ENCODE measurements around the gene ARHGEF40.

ARHGEF40 gene

DNA sequence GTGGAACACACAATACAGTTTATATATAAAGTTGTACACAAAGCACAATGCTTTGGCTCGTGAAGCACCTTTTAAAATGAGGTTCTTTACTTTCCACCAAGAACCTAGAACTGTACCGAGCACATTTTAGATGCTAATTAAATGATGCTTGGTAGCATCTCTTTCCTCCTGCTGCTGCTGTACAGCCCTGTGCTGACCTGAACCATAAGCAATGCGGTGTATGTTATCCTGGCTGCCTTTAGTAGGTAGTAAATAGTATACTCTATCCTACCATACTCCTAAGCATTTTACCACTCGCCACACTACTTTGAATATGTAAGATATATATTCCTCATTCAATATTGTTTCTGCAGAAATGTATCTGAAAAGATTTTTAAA lies 15.3 kb upstream of the ARHGEF40 start:
- POLR2A ChIA-PET: no interaction called here
- DNase-seq (ENCODE audit: extremely low spot score): no peak
- TF ChIP-seq SP1 (IDR thresholded peaks at IDR 0.05) (no peak), L3MBTL2 (conservative IDR thresholded peaks at IDR 0.05) (no peak), CTBP1 (IDR thresholded peaks at IDR 0.05; ENCODE audit: borderline replicate concordance) (no peak), FOXA1 (IDR thresholded peaks at IDR 0.05) (no peak), ELF4 (IDR thresholded peaks at IDR 0.05) (no peak), FOXM1 (IDR thresholded peaks at IDR 0.05; ENCODE audit: borderline replicate concordance) (no peak), ARNT (IDR thresholded peaks at IDR 0.05) (no peak), HDGF (IDR thresholded peaks at IDR 0.05; ENCODE audit: borderline replicate concordance) (no peak), ZNF384 (IDR thresholded peaks at IDR 0.05) (no peak)
- TF ChIP-seq, protein P1, sequence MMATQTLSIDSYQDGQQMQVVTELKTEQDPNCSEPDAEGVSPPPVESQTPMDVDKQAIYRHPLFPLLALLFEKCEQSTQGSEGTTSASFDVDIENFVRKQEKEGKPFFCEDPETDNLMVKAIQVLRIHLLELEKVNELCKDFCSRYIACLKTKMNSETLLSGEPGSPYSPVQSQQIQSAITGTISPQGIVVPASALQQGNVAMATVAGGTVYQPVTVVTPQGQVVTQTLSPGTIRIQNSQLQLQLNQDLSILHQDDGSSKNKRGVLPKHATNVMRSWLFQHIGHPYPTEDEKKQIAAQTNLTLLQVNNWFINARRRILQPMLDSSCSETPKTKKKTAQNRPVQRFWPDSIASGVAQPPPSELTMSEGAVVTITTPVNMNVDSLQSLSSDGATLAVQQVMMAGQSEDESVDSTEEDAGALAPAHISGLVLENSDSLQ (IDR thresholded peaks at IDR 0.05): no peak
- CTCF ChIA-PET: interaction anchor here (0.6 kb wide), 1 partner anchor 792 kb away, joined by 3 read pairs; no protein-coding TSS in a partner anchor

DNA sequence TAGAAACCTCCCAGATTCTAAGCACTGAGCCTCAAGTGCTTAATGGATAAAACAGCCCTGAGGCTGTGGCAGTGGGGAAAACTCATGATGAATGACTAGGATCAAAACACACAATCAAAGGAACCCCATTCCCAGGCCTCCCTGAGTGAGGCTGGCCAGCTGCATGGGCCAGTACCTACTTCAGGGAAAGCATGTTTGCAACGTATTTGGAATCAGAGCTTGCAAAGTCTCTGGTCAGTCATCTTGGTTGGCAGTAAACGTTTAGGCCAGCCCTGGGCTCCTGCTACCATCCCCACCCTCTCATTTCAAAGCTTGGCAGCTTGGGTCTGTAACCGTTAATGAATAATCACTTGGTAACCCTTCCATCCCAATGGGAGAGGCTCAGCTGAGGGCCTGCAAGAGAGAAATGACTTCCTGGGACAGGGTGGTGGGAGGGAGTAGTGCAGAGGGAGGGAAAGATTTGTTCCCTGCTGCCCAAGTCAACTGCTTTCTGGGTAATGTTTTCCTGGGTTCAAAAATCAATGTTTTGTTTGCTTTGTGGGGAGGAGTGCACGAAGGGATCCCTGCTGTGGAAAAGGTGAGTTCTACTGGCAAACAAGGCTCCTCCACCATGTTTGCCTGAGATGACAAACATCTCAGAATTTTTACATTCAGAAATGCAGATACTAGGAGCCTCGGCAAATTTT lies 14.5 kb upstream of the ARHGEF40 start:
- POLR2A ChIA-PET: no interaction called here
- CTCF ChIA-PET: interaction anchor here (1.5 kb wide), 1 partner anchor 41 kb away, joined by 5 read pairs; no protein-coding TSS in a partner anchor
- no peak for DNase-seq (ENCODE audit: extremely low spot score)
- TF ChIP-seq SUZ12 (IDR thresholded peaks at IDR 0.05): no peak
- no peak for TF ChIP-seq ELF4 (IDR thresholded peaks at IDR 0.05)
- TF ChIP-seq ZNF384 (IDR thresholded peaks at IDR 0.05): no peak
- no peak for TF ChIP-seq FOXM1 (IDR thresholded peaks at IDR 0.05; ENCODE audit: borderline replicate concordance)
- no peak for TF ChIP-seq TARDBP (IDR thresholded peaks at IDR 0.05)
- TF ChIP-seq LEF1 (IDR thresholded peaks at IDR 0.05; ENCODE audit: borderline replicate concordance): no peak
- TF ChIP-seq SP1 (IDR thresholded peaks at IDR 0.05): no peak
- TF ChIP-seq BHLHE40 (IDR thresholded peaks at IDR 0.05; ENCODE audit: borderline replicate concordance): no peak

DNA sequence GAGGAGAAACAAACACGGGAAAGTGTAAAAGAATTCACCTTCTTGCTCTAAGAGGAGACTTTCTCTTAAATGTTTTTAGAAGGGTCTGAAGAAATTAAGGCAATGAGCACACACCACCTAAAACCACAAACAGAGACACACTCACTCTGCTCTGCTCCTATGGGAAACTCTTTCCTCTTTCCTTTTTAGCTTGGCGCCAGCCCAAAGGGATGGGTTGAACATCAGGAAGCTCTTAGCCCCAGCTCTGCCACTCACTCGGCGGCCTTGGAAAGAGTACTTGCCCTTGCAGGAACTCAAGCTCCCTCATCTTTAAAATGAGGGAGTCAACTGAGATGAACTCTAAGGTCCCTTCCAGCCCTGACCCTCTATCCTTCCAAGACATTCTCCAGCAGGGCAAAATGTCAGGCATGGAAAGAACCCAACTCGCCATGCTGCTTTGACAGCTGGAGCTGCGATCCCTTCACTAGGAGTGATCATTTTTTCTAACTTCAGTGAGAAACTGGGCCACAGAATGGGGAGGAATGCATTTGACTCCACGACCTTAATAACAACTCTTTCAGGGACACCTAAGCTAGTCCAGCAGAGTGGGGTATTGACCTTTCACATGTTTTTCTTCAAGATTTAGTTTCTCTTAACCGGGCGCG lies 13.5 kb upstream of the ARHGEF40 start:
- DNase-seq (ENCODE audit: extremely low spot score): no peak
- POLR2A ChIA-PET: no interaction called here
- no peak for TF ChIP-seq ELF4 (IDR thresholded peaks at IDR 0.05)
- no peak for TF ChIP-seq NFRKB (IDR thresholded peaks at IDR 0.05)
- TF ChIP-seq FOXM1 (IDR thresholded peaks at IDR 0.05; ENCODE audit: borderline replicate concordance): no peak
- TF ChIP-seq BHLHE40 (IDR thresholded peaks at IDR 0.05; ENCODE audit: borderline replicate concordance): no peak
- no peak for TF ChIP-seq FOXK2 (IDR thresholded peaks at IDR 0.05)
- no peak for TF ChIP-seq L3MBTL2 (conservative IDR thresholded peaks at IDR 0.05)
- TF ChIP-seq HDGF (IDR thresholded peaks at IDR 0.05; ENCODE audit: borderline replicate concordance): no peak
- TF ChIP-seq ARNT (IDR thresholded peaks at IDR 0.05): no peak
- CTCF ChIA-PET: interaction anchor here (1.5 to 1.9 kb wide), 2 partner anchors 35 to 42 kb away, joined by 5 read pairs; no protein-coding TSS in a partner anchor

DNA sequence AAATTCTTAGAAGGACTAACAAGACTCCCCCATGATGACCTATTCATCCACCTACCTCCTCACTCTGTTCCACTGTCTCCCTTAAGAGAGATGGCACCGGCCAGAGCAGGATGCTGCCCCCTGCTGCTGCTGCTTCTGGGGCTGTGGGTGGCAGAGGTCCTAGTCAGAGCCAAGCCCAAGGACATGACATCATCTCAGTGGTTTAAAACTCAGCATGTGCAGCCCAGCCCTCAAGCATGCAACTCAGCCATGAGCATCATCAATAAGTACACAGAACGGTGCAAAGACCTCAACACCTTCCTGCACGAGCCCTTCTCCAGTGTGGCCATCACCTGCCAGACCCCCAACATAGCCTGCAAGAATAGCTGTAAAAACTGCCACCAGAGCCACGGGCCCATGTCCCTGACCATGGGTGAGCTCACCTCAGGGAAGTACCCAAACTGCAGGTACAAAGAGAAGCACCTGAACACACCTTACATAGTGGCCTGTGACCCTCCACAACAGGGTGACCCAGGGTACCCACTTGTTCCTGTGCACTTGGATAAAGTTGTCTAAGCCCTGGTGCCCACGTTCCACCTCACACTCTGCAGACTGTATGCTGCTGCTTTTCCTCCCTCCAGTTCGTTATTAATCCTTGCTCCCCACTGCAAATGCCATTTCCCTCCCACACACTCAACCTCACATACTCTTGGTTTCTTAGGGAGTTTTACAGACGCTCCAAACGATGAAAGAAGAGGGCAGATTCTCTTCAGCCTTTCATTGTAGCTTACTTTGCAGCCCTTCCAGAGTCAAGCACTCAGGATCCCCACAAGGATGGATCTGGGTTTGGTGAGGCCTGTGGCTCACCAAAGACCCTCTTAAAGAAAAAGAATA lies 12.1 kb upstream of the ARHGEF40 start, which contains the start of gene RNASE8:
Gene RNASE8 (plus strand): TSS at position 20 of the 873 bp plus-strand sequence. CDS start 71 bp downstream, at position 91.
- ChIA-PET POLR2A (interaction anchor here (0.9 kb wide), 1 partner anchor 10 kb away, joined by 3 read pairs; no protein-coding TSS in a partner anchor), CTCF (interaction anchor here (0.9 to 1.9 kb wide), 3 partner anchors 14 to 52 kb away, joined by 3 to 5 read pairs (median 3); no protein-coding TSS in a partner anchor)
- no peak for DNase-seq (ENCODE audit: extremely low spot score)
- TF ChIP-seq TARDBP (IDR thresholded peaks at IDR 0.05): no peak
- no peak for TF ChIP-seq BHLHE40 (IDR thresholded peaks at IDR 0.05; ENCODE audit: borderline replicate concordance)
- TF ChIP-seq SP1 (IDR thresholded peaks at IDR 0.05): no peak
- TF ChIP-seq, protein P1 (IDR thresholded peaks at IDR 0.05): no peak
- TF ChIP-seq SUZ12 (IDR thresholded peaks at IDR 0.05): no peak
- no peak for TF ChIP-seq FOXA1 (IDR thresholded peaks at IDR 0.05)

DNA sequence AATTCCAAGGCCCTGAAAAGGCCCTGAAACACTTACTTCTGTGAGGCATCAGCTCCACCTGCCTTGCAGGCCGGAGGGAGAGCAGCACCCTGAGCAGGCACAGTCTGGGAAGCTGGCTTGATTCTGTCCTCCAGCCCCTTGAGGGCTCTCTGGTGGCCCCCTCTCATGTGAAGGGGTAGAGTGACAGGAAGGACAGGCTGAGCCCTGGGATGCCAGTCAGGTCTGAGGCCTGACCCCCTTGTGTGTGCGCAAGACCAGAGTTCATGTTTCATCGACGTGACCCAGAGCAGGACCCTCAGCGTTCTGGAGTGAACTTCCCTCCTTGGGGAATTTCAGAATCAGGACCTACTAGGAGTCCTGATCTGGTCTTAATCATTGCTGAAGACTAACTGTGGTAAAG lies 11.2 kb upstream of the ARHGEF40 start:
- no peak for TF ChIP-seq LEF1 (IDR thresholded peaks at IDR 0.05; ENCODE audit: borderline replicate concordance)
- TF ChIP-seq FOXA1 (IDR thresholded peaks at IDR 0.05): no peak
- no peak for TF ChIP-seq CTBP1 (IDR thresholded peaks at IDR 0.05; ENCODE audit: borderline replicate concordance)
- no peak for TF ChIP-seq FOXK2 (IDR thresholded peaks at IDR 0.05)
- TF ChIP-seq HDGF (IDR thresholded peaks at IDR 0.05; ENCODE audit: borderline replicate concordance): no peak
- no peak for TF ChIP-seq ELF4 (IDR thresholded peaks at IDR 0.05)
- no peak for TF ChIP-seq L3MBTL2 (conservative IDR thresholded peaks at IDR 0.05)
- TF ChIP-seq SUZ12 (IDR thresholded peaks at IDR 0.05): no peak
- TF ChIP-seq NFRKB (IDR thresholded peaks at IDR 0.05): no peak
- no peak for TF ChIP-seq ZNF384 (IDR thresholded peaks at IDR 0.05)
- CTCF ChIA-PET: interaction anchor here (0.9 to 1.9 kb wide), 4 partner anchors 15 to 88 kb away, joined by 3 to 5 read pairs (median 3); no protein-coding TSS in a partner anchor
- POLR2A ChIA-PET: interaction anchor here (0.9 kb wide), 1 partner anchor 11 kb away, joined by 3 read pairs; no protein-coding TSS in a partner anchor
- no peak for DNase-seq (ENCODE audit: extremely low spot score)
